Mucosa of rectum (tissue), 2 donors: Measurements from ENCODE around the gene SNX3.
"Not testable (repeated sequence)": the region's sequence is repeated elsewhere in the genome, so short reads cannot be mapped to it uniquely, and the experiment has no call there.

Source experiments
- H3K27ac ChIP-seq, 2 donors: one replicate each; pipeline ENCODE4 v1.7.0; 2013; ENCODE audit warnings: inconsistent platforms in 2 of 2, low read depth in 2 of 2, low read length in 2 of 2
- H3K27me3 ChIP-seq, 2 donors: one replicate each; pipeline ENCODE4 v1.7.0; 2013; ENCODE audit warnings: low read length in 2 of 2; ENCODE audit not compliant: control insufficient read depth in 2 of 2, insufficient read depth in 2 of 2
- H3K36me3 ChIP-seq, 2 donors: one replicate each; pipeline ENCODE4 v1.7.0; 2013; ENCODE audit warnings: low read length in 2 of 2; ENCODE audit not compliant: control insufficient read depth in 2 of 2, insufficient read depth in 2 of 2
- H3K4me1 ChIP-seq, 2 donors: one replicate each; pipeline ENCODE4 v1.7.0; 2013; ENCODE audit warnings: low read length in 2 of 2, mild to moderate bottlenecking in 1 of 2; ENCODE audit not compliant: control insufficient read depth in 2 of 2, insufficient read depth in 2 of 2
- H3K4me3 ChIP-seq, 2 donors: one replicate each; pipeline ENCODE4 v1.7.0; 2013; ENCODE audit warnings: low read length in 2 of 2
- H3K9ac ChIP-seq, 2 donors: one replicate each; pipeline ENCODE4 v1.7.0; 2013; ENCODE audit warnings: low read length in 2 of 2, low read depth in 1 of 2, mild to moderate bottlenecking in 1 of 2
- H3K9me3 ChIP-seq, 2 donors: one replicate each; pipeline ENCODE4 v1.7.0; 2013; ENCODE audit warnings: low read length in 2 of 2; ENCODE audit not compliant: control insufficient read depth in 2 of 2
- donor health status: healthy.
- donor health status: Normal muscosa, but diverticular disease.

SNX3 gene

GRCh38 chr6:108245095-108245494 lies 15.7 kb downstream of the SNX3 start:
- not testable (repeated sequence) for H3K9me3 ChIP-seq, H3K36me3 ChIP-seq, H3K27me3 ChIP-seq, H3K4me1 ChIP-seq, H3K4me3 ChIP-seq, H3K27ac ChIP-seq, H3K9ac ChIP-seq

- no peak overlapping the region for H3K4me3 ChIP-seq
- H3K27me3 ChIP-seq, result no peaks in the 10 kb centered on the region
- H3K9me3 ChIP-seq, result no peaks in the 10 kb centered on the region
- H3K4me1 ChIP-seq, result no peaks in the 10 kb centered on the region
- H3K9ac ChIP-seq, result no peak overlapping the region
- no peak overlapping the region for H3K27ac ChIP-seq
- H3K36me3 ChIP-seq, result peaks cover 0 to 3% of the 10 kb centered on the region in 2 donors
Observed at GRCh38 chr6:108243836-108244235, 17.0 kb downstream of the SNX3 start.

GRCh38 chr6:108242721-108243120 lies 18.1 kb downstream of the SNX3 start:
- Histone ChIP-seq H3K4me1 (no peaks in the 10 kb centered on the region), H3K27ac (no peak overlapping the region), H3K9ac (no peak overlapping the region), H3K9me3 (no peaks in the 10 kb centered on the region), H3K27me3 (no peaks in the 10 kb centered on the region), H3K36me3 (peaks cover 0 to 3% of the 10 kb centered on the region in 2 donors), H3K4me3 (no peak overlapping the region)

GRCh38 chr6:108242259-108242658 lies 18.6 kb downstream of the SNX3 start:
- H3K36me3 ChIP-seq, result peaks cover 0 to 3% of the 10 kb centered on the region in 2 donors

GRCh38 chr6:108238322-108238721 lies 22.5 kb downstream of the SNX3 start:
- Histone ChIP-seq H3K9ac (no peak overlapping the region), H3K4me1 (no peaks in the 10 kb centered on the region), H3K4me3 (no peak overlapping the region), H3K36me3 (peaks cover 0 to 5% of the 10 kb centered on the region in 2 donors), H3K27me3 (no peaks in the 10 kb centered on the region), H3K9me3 (no peaks in the 10 kb centered on the region), H3K27ac (no peak overlapping the region)

More at GRCh38 chr6:108242259-108242658, 18.6 kb downstream of the SNX3 start:
- H3K27me3 ChIP-seq, result no peaks in the 10 kb centered on the region
- H3K4me1 ChIP-seq, result no peaks in the 10 kb centered on the region
- no peak overlapping the region for H3K27ac ChIP-seq
- H3K9me3 ChIP-seq, result no peaks in the 10 kb centered on the region
- H3K9ac ChIP-seq, result no peak overlapping the region
- H3K4me3 ChIP-seq, result no peak overlapping the region

GRCh38 chr6:108236791-108237190 lies 24.0 kb downstream of the SNX3 start:
- no peaks in the 10 kb centered on the region for H3K27me3 ChIP-seq
- peaks cover 0 to 5% of the 10 kb centered on the region in 2 donors for H3K36me3 ChIP-seq
- H3K27ac ChIP-seq, result no peak overlapping the region
- H3K9ac ChIP-seq, result no peak overlapping the region
- H3K4me3 ChIP-seq, result no peak overlapping the region
- H3K9me3 ChIP-seq, result no peaks in the 10 kb centered on the region
- H3K4me1 ChIP-seq, result no peaks in the 10 kb centered on the region

GRCh38 chr6:108235127-108235526 lies 25.7 kb downstream of the SNX3 start:
- peaks cover 0 to 2% of the 10 kb centered on the region in 2 donors for H3K36me3 ChIP-seq

GRCh38 chr6:108228416-108228815 lies 32.4 kb downstream of the SNX3 start:
- Histone ChIP-seq H3K4me3 (no peak overlapping the region), H3K27ac (no peak overlapping the region), H3K4me1 (no peaks in the 10 kb centered on the region), H3K9ac (no peak overlapping the region), H3K36me3 (no peaks in the 10 kb centered on the region), H3K9me3 (no peaks in the 10 kb centered on the region), H3K27me3 (no peaks in the 10 kb centered on the region)

More at GRCh38 chr6:108235127-108235526, 25.7 kb downstream of the SNX3 start:
- Histone ChIP-seq H3K27ac (no peak overlapping the region), H3K4me3 (no peak overlapping the region), H3K27me3 (no peaks in the 10 kb centered on the region), H3K4me1 (no peaks in the 10 kb centered on the region), H3K9ac (no peak overlapping the region), H3K9me3 (no peaks in the 10 kb centered on the region)

- no peak overlapping the region for H3K27ac ChIP-seq
- H3K4me1 ChIP-seq, result no peaks in the 10 kb centered on the region
- no peaks in the 10 kb centered on the region for H3K9me3 ChIP-seq
- H3K36me3 ChIP-seq, result no peaks in the 10 kb centered on the region
- no peaks in the 10 kb centered on the region for H3K27me3 ChIP-seq
- H3K4me3 ChIP-seq, result no peak overlapping the region
- no peak overlapping the region for H3K9ac ChIP-seq
Observed at GRCh38 chr6:108227290-108227689, 33.5 kb downstream of the SNX3 start.

- no peak overlapping the region for H3K27ac ChIP-seq
- H3K9ac ChIP-seq, result no peak overlapping the region
- peaks cover 9 to 10% of the 10 kb centered on the region in 2 donors for H3K36me3 ChIP-seq
- H3K27me3 ChIP-seq, result no peaks in the 10 kb centered on the region
- H3K4me1 ChIP-seq, result no peaks in the 10 kb centered on the region
- no peaks in the 10 kb centered on the region for H3K9me3 ChIP-seq
- no peak overlapping the region for H3K4me3 ChIP-seq
Observed at GRCh38 chr6:108222504-108222903, 38.3 kb downstream of the SNX3 start.

GRCh38 chr6:108222064-108222463 lies 38.8 kb downstream of the SNX3 start:
- Histone ChIP-seq H3K27me3 (no peaks in the 10 kb centered on the region), H3K4me3 (no peak overlapping the region), H3K9ac (no peak overlapping the region), H3K27ac (no peak overlapping the region), H3K4me1 (no peaks in the 10 kb centered on the region), H3K9me3 (no peaks in the 10 kb centered on the region), H3K36me3 (peaks cover 9 to 10% of the 10 kb centered on the region in 2 donors)
